Activated CD4-positive, alpha-beta T cell treated with anti-CD3 and anti-CD28 coated beads for 24 hours (primary cell): Measurements from ENCODE around the gene PPP1R13L.

Experiments used
- DNase-seq, 2 donors: peaks; one replicate each; pipeline ENCODE4 v3.0.0-alpha.2; 2020; ENCODE audit warnings: low read depth in 2 of 2

The PPP1R13L gene, protein sequence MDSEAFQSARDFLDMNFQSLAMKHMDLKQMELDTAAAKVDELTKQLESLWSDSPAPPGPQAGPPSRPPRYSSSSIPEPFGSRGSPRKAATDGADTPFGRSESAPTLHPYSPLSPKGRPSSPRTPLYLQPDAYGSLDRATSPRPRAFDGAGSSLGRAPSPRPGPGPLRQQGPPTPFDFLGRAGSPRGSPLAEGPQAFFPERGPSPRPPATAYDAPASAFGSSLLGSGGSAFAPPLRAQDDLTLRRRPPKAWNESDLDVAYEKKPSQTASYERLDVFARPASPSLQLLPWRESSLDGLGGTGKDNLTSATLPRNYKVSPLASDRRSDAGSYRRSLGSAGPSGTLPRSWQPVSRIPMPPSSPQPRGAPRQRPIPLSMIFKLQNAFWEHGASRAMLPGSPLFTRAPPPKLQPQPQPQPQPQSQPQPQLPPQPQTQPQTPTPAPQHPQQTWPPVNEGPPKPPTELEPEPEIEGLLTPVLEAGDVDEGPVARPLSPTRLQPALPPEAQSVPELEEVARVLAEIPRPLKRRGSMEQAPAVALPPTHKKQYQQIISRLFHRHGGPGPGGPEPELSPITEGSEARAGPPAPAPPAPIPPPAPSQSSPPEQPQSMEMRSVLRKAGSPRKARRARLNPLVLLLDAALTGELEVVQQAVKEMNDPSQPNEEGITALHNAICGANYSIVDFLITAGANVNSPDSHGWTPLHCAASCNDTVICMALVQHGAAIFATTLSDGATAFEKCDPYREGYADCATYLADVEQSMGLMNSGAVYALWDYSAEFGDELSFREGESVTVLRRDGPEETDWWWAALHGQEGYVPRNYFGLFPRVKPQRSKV

DNA sequence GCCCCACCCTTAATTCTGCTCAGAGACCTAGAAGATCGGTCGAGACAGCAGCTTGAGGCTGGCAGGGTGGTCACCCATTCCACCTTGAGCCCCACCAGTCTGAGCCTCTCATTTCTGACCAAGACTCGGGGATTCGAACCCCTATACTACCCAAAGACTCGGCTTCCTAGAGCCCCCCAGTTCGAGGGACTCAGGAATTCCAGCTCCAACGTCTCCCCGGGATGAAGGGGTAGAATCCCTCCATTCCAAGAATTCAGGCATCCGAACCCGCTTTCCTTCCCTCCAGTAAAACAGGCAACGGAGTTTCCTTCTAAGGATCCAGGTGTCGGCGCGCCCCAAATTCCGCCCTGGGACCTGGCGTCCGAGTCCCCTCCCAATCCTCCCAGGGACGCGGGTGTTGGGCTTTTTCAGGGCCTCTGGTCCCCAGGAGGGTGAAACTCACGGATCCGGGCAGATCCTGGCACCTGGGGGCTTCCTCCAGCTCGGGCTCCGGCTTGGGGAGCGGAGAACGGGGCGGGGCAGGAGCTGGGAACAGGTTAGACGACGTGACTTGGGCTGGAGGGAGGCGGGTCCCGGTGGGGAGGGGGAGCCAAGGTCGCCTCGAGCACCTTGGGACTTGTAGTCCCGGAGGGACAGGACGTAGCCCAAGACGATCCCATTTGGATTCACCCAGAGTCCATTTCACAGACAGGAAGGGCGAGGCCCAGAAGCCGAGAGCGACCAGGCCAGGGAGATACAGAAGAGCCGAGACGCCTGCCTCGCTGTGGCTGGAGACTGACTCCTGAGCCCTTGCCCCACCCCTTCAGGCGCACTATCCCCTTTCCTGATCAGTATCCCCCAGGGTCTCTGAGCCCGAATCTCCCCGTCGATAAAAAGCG is at the start of gene PPP1R13L:
Gene PPP1R13L (minus strand): TSS at position 513 of the 878 bp plus-strand sequence. CDS start 6,751 bp downstream, outside the sequence.
- DNase-seq = peak; percentile 27 to 57

DNA sequence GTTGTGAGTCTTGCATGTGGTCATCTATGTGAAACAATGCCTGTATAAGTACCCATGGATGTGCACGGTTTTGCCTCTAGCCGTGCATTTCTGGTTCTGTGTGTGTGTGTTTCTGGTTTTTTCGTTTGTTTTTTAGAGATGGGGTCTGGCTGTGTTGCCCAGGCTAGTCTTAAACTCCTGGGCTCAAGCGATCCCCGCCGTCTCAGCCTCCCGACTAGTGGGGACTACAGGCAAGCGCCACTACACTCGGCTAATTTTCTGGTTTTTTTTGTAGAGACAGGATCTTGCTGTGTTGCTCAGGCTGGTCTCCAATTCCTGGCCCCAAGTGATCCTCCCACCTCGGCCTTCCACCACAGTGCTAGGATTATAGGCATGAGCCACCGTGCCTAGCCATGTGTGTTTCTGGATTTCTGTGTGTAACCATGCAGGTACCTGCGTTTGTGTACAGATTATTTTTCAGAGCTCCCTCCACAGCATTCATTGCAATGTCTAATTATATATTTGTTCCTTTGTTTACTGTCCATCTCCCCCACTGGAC is 47.0 kb upstream of the PPP1R13L start:
- DNase-seq = no peak

- no peak for DNase-seq
These were observed 46.4 kb upstream of the PPP1R13L start for GRCh38 chr19:45451131-45451849.

DNA sequence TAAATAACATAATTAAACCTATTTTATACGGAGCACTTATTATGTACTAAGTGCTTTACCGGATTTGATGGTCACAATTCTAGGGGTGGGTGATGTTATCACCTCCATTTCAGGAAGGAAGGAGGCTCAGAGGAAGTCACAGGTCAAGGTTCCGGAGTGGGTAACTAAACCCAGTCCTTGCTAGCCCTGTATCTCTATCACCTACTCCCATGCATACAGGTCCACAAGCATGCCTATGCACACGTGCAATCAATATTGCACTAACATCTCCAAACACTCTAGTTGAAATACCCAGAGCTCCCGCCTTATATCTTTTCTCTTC is 45.1 kb upstream of the PPP1R13L start:
- no peak for DNase-seq

DNA sequence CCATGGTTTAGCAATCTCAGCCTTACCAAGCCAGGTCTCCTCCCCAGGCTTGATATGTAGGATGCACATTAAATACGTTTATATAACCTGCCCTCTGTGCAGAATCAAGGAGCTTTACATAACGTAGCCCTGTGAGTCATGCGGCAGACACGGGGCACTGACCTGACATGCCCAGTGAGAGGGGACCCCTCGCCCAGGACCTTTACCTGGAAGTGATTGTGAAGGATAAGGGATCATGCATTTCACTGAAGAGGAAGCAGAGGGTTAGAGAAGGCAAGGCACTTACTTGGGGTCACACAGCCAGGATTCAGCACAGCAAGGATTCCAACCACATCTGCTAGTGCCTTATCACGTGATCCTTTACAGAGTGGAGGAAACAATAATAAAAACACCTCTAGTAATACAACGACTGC is 44.0 kb upstream of the PPP1R13L start:
- no peak for DNase-seq

DNA sequence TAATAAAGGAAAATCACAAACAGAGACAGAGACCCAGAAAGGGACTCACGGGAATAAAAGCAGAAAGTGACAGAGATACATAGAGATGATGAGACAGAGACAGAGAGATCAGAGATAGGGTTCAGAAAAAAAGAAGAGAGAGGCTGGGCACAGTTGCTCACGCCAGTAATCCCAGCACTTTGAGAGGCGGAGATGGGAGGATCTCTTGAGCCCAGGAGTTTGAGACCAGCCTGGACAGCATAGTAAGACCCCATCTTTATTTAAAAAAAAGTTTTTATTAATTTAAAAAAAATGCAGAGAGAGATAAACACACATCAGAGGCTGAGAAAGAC is 43.5 kb upstream of the PPP1R13L start:
- DNase-seq = no peak

- no peak for DNase-seq
These were observed 42.1 kb upstream of the PPP1R13L start for GRCh38 chr19:45446944-45447343.

GRCh38 chr19:45446295-45446694 is 41.4 kb upstream of the PPP1R13L start:
- DNase-seq = no peak

DNA sequence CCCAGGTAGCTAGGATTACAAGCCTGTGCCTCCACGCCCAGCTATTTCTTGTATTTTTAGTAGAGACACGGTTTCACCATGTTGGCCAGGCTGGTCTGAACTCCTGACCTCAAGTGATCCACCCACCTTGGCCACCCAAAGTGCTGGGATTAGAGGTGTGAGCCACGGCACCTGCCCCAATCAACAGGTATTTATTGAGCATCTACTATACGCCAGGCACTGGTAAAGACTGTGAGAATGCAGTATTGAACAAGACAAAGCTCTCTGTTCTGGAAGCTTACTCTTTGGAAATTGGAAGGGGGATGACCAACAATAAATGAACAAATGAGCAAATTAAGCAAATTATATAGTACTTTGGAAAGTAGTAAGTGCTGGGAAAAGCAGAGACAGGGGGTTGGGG is 40.3 kb upstream of the PPP1R13L start:
- no peak for DNase-seq

- DNase-seq = peak; percentile 39 to 63
These were observed 39.6 kb upstream of the PPP1R13L start for GRCh38 chr19:45444318-45445041.

GRCh38 chr19:45443462-45444317 is 38.8 kb upstream of the PPP1R13L start:
- DNase-seq = peak in 1 of 2 donors; percentile 44

DNA sequence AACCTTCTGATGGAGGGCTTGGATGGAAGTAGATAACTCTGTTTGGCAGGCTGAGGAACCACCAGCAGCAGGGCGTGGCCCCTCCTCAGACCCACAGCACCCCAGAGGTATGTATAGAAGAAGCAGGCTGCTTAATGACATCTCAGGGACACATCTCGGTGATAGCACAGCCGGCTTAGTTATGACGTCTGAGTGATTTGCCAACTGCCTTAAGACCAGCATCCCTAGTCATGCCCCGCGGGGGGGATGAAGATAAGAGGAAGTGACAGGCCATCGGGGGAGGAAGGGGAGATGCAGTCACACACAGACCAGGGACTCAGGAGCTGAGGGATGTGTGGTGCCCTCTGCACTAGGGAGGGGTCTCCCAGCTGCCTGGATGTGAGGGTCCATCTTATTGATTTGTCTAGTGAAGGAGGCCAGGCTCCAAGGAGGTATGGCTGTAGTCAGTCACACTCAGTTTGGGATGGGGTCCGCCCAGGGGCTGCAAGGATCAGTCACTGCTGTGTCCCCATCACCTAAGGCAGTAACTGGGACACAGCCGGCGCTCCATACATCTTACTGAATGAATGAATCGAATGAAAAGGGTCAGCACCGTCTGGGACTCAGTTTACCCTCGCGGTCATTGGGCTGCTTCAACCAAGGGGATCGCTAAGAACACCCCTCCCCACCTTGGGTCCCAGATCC is 38.1 kb upstream of the PPP1R13L start:
- no peak for DNase-seq

- no peak for DNase-seq
These were observed 37.5 kb upstream of the PPP1R13L start for GRCh38 chr19:45442408-45442777.

- no peak for DNase-seq
These were observed 36.2 kb upstream of the PPP1R13L start for GRCh38 chr19:45440873-45441654.

DNA sequence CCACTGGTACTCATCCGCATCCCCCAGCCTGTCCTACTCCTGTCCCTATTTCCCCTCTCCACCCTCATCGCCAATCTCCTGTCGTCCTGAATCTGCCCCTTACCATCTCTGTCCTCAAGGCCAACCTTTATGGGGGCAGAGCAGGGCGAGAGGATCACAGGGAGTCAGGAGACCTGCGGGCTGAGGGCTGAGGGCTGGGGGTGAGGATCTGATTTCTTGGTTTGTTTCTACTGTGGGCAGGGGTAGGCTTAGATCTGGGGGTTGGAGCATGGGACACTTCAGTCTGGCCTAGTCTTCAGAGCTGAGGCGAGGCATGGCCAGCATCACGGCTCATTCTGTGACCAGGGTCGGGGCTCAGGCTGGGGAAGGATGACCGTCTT is 35.4 kb upstream of the PPP1R13L start:
- no peak for DNase-seq

- DNase-seq = peak; percentile 76 to 78
These were observed 34.8 kb upstream of the PPP1R13L start for GRCh38 chr19:45439569-45440258.

DNA sequence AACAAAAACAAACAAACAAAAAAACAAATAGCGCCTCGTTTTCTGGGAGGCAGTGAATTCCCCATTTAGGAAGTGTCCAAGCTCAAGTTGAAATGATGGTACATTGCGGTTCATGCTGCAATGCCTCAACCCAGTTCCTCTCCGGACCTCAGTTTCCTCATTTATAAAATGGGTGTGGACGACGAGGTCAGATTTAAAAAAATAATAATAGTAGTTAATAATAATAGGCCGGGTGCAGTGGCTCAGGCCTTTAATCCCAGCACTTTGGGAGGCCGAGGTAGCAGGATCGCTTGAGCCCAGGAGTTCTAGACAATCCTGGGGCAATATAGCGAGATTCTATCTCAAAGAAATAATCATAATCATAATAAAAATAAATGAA is 34.3 kb upstream of the PPP1R13L start:
- DNase-seq = no peak

DNA sequence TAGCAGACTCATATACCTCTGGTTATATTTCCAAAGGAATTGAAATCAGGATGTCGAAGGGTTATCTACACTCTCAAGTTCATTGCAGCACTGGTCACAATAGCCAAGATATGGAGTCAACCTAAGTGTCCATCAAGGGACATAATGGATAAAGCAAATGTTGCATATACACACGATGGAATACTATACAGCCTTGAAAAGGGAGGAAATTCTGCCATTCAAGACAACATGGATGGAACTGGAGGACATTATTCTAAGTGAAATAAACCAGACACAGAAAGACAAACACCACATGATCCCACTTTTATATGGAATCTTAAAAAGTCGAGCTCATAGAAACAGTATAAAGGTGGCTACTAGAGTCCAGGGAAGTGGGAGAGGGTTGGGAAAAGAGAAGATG is 32.5 kb upstream of the PPP1R13L start:
- DNase-seq = no peak
